ENCODE data around the gene CDH4.

GRCh38 chr20:61354001-61354390 is 101.9 kb downstream of the CDH4 start:
- no peak for TF ChIP-seq CTCF (IDR thresholded peaks at IDR 0.05; ENCODE audit: insufficient read depth, low read length, poor library complexity, severe bottlenecking)
- no peak for TF ChIP-seq EZH2phosphoT487 (conservative IDR thresholded peaks at IDR 0.05; ENCODE audit: low read length)
